ENCODE measurements around the gene OMP.

DNA sequence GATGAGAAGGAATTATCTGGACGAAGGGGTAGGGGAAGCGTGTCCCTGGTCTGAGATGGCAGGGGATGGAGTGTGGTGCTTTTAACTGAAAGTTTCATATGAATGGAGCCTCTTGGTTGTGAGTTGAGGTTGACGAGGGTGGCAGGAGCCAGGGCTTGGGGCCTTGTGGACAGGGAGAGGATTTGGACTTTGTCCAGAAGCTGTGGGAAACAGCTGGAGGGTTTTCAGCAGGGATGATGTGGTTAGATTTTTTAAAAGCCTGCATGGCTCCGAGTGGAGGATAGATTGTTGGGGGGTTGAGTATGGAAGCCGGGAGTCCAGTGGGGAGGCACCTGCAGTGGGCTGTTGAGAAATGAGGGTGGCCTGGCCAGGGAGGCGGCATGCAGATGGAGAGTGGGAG, 50.2 kb downstream of the OMP start:
- TF ChIP-seq POLR2AphosphoS5 (IDR thresholded peaks at IDR 0.05; ENCODE audit: low read depth, low read length): no peak
- TF ChIP-seq TAF1 (IDR thresholded peaks at IDR 0.05; ENCODE audit: borderline replicate concordance, low read depth, low read length): no peak

Data from GM12892 (cell line).